Neural progenitor cell (in vitro differentiated cells): Measurements from ENCODE around the gene EIF6. TPM values are rescaled to one million over a fixed set of nuclear protein-coding genes. Genes with fewer than 3 reads are reported as not detected.

Experiments used
- DNase-seq: peaks from one replicate; pipeline ENCODE4 v3.0.0-alpha.2; 2016; ENCODE audit warnings: low spot score
- H2AFZ ChIP-seq: fragments of 200-600 bp; sonication (generic); replicated peaks from 2 replicates; pipeline ENCODE4 v1.6.1; 2016; ENCODE audit warnings: antibody characterized with exemption
- H3F3A ChIP-seq: fragments of 200-600 bp; sonication (generic); 2 replicates; pipeline ENCODE4 v1.6.1; 2016; ENCODE audit warnings: antibody characterized with exemption, low read depth
- H3K27ac ChIP-seq: fragments of 200-600 bp; sonication (generic); 2 replicates; pipeline ENCODE4 v1.5.1; 2016; ENCODE audit warnings: mild to moderate bottlenecking
- H3K27me3 ChIP-seq: fragments of 200-600 bp; sonication (generic); 2 replicates; pipeline ENCODE4 v1.6.1; 2016; ENCODE audit warnings: mild to moderate bottlenecking, moderate library complexity
- H3K36me3 ChIP-seq: fragments of 200-600 bp; sonication (generic); 2 replicates; pipeline ENCODE4 v1.5.1; 2016
- H3K4me1 ChIP-seq: fragments of 200-600 bp; sonication (generic); 2 replicates; pipeline ENCODE4 v1.6.1; 2016; ENCODE audit warnings: mixed run types
- H3K4me2 ChIP-seq: fragments of 200-600 bp; sonication (generic); 2 replicates; pipeline ENCODE4 v1.6.1; 2016
- H3K4me3 ChIP-seq: fragments of 200-600 bp; sonication (generic); 2 replicates; pipeline ENCODE4 v1.5.1; 2016
- H3K79me2 ChIP-seq: fragments of 200-600 bp; sonication (generic); 2 replicates; pipeline ENCODE4 v1.6.1; 2016; ENCODE audit warnings: low read depth
- H3K9ac ChIP-seq: fragments of 200-600 bp; sonication (generic); 2 replicates; pipeline ENCODE4 v1.6.1; 2016
- H3K9me3 ChIP-seq: fragments of 200-600 bp; sonication (generic); 2 replicates; pipeline ENCODE4 v1.5.1; 2016; ENCODE audit warnings: low read depth
- H4K20me1 ChIP-seq: fragments of 200-600 bp; sonication (generic); 2 replicates; pipeline ENCODE4 v1.6.1; 2016; ENCODE audit warnings: low read depth
- H3K27ac Mint-ChIP-seq: 3 replicates; pipeline ENCODE4 v1.8.0; 2021; ENCODE audit warnings: mixed read lengths
- H3K27me3 Mint-ChIP-seq: 2 replicates; pipeline ENCODE4 v1.8.0; 2022; ENCODE audit warnings: low read depth, mild to moderate bottlenecking, inconsistent platforms, moderate library complexity, mixed read lengths; ENCODE audit not compliant: insufficient read depth
- H3K36me3 Mint-ChIP-seq: 3 replicates; pipeline ENCODE4 v1.8.0; 2021; ENCODE audit warnings: mixed read lengths
- H3K4me1 Mint-ChIP-seq: 3 replicates; pipeline ENCODE4 v1.8.0; 2021; ENCODE audit warnings: mixed read lengths
- H3K4me3 Mint-ChIP-seq: 3 replicates; pipeline ENCODE4 v1.8.0; 2021; ENCODE audit warnings: mild to moderate bottlenecking, moderate library complexity, mixed read lengths
- H3K9me3 Mint-ChIP-seq: 3 replicates; pipeline ENCODE4 v1.8.0; 2020; ENCODE audit warnings: mixed read lengths
- EZH2 ChIP-seq: fragments of 200-600 bp; sonication (generic); IDR thresholded peaks from 2 replicates; pipeline ENCODE4 v1.6.1; 2017; ENCODE audit warnings: antibody characterized with exemption, mild to moderate bottlenecking, moderate library complexity
- EZH2phosphoT487 ChIP-seq: fragments of 200-600 bp; sonication (generic); IDR thresholded peaks from 2 replicates; pipeline ENCODE4 v1.6.1; 2017; ENCODE audit warnings: antibody characterized with exemption
- total RNA-seq: library from RNA; depleted of rRNA; stranded (reverse); fragments of >200 nt; gene quantifications from 2 replicates; pipeline ENCODE4 v1.2.3, GENCODE V29; 2015; ENCODE audit warnings: low replicate concordance
- TF ChIP-seq, protein P1 (sequence below): fragments of 200-600 bp; sonication (generic); IDR thresholded peaks from 2 replicates; pipeline ENCODE4 v1.5.1; 2017; ENCODE audit warnings: antibody characterized with exemption, mild to moderate bottlenecking

The EIF6 gene
- total RNA-seq, 1 donor from 2014 or later = 47.5 TPM

DNA sequence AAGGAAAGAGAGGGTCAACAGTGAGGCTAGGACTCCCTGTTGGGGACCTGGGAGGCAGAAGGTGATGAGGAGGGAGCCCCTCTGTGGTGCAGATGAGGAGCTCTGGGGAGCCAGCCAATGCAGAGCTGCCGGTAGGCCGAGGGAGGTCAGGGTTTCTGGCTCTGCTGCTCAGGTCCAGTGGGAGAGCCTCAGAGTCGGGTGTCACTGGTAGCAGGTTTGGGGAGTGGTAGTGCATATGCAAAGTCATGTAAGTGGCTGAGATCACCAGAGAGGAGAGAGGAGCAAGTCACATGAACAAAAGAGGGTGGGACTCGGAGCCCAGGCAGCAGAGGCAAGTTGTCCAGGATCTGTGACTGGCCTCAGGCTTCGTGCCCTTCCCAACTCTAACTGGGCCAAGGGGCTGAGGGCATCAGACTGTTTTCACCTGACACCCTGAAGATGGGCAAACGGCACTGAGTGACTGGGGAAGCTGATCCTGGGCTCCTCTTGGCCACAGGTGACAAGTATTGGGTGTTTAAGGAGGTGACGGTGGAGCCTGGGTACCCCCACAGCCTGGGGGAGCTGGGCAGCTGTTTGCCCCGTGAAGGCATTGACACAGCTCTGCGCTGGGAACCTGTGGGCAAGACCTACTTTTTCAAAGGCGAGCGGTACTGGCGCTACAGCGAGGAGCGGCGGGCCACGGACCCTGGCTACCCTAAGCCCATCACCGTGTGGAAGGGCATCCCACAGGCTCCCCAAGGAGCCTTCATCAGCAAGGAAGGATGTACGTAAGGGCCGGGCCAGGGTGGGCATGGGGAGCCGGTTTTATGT, 13.3 kb downstream of the EIF6 start:
- Mint-ChIP-seq H3K4me3 (no peak overlapping the region), H3K27ac (no peak overlapping the region), H3K27me3 (peaks cover 3% of the 10 kb centered on the region), H3K9me3 (no peaks in the 10 kb centered on the region), H3K36me3 (peaks cover 5% of the 10 kb centered on the region), H3K4me1 (peaks cover 5% of the 10 kb centered on the region)
- no peak overlapping the region for H3K9ac ChIP-seq
- DNase-seq = no peak
- no peaks in the 10 kb centered on the region for H3K79me2 ChIP-seq
- no peak for TF ChIP-seq EZH2phosphoT487
- TF ChIP-seq, protein P1, sequence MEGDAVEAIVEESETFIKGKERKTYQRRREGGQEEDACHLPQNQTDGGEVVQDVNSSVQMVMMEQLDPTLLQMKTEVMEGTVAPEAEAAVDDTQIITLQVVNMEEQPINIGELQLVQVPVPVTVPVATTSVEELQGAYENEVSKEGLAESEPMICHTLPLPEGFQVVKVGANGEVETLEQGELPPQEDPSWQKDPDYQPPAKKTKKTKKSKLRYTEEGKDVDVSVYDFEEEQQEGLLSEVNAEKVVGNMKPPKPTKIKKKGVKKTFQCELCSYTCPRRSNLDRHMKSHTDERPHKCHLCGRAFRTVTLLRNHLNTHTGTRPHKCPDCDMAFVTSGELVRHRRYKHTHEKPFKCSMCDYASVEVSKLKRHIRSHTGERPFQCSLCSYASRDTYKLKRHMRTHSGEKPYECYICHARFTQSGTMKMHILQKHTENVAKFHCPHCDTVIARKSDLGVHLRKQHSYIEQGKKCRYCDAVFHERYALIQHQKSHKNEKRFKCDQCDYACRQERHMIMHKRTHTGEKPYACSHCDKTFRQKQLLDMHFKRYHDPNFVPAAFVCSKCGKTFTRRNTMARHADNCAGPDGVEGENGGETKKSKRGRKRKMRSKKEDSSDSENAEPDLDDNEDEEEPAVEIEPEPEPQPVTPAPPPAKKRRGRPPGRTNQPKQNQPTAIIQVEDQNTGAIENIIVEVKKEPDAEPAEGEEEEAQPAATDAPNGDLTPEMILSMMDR = no peak
- no peak for TF ChIP-seq EZH2
- H3K27ac ChIP-seq = no peak overlapping the region
- no peaks in the 10 kb centered on the region for H3K27me3 ChIP-seq
- peaks cover 11% of the 10 kb centered on the region for H3F3A ChIP-seq
- H3K36me3 ChIP-seq = no peaks in the 10 kb centered on the region
- peaks cover 5% of the 10 kb centered on the region for H3K4me1 ChIP-seq
- no peak overlapping the region for H3K4me3 ChIP-seq
- H2AFZ ChIP-seq = no peak overlapping the region
- H3K4me2 ChIP-seq = no peak overlapping the region
- H3K9me3 ChIP-seq = no peaks in the 10 kb centered on the region
- no peaks in the 10 kb centered on the region for H4K20me1 ChIP-seq

DNA sequence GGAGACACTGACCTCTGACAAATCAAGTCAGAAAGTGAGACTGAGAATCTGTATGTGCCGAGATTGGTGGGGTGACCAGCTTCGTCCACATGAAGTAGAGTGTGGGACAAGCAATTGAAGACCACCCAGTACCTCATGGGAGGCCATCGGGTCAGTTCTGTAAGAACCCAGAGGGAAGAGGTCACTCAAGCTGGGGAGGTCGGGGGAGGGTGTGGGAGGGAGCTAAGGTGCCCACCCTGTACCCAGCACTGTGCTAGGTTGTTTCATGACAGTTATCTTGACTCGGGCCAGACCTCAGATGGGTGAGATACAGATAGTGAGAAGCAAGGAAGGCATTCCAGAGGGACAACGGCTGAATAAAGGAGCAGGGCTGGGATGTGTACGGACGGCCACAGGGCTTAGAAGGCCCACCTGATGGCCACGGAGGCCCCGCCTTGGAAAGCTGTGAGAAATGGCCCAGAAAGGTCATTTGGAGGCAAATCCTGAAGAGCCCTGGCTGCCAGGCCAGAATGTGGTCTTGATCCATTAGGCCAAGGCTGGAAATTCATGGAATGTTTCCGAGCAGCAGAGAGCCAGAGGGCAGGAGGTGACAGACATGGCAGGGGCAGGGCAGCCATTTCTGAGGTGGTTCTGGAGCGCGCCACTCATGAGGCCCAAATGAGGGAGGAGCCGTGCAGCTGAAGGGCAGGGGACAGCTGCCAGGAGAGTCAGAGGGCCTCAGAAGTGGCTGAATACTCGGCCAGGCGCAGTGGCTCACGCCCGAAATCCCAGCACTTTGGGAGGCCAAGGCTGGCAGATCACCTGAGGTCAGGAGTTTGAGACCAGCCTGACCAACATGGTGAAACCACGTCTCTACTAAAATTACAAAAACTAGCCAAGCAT, 14.3 kb downstream of the EIF6 start:
- H3K9me3 ChIP-seq = no peaks in the 10 kb centered on the region
- no peak overlapping the region for H3K4me2 ChIP-seq
- H2AFZ ChIP-seq = no peak overlapping the region
- H3K4me3 ChIP-seq = no peak overlapping the region
- peaks cover 5% of the 10 kb centered on the region for H3K4me1 ChIP-seq
- Mint-ChIP-seq H3K4me1 (peaks cover 5% of the 10 kb centered on the region), H3K27ac (peak overlapping the region; percentile 46), H3K27me3 (peaks cover 2% of the 10 kb centered on the region), H3K4me3 (no peak overlapping the region), H3K9me3 (no peaks in the 10 kb centered on the region), H3K36me3 (peaks cover 5% of the 10 kb centered on the region)
- H3K79me2 ChIP-seq = no peaks in the 10 kb centered on the region
- H3K27me3 ChIP-seq = no peaks in the 10 kb centered on the region
- no peak overlapping the region for H3K9ac ChIP-seq
- H3K27ac ChIP-seq = no peak overlapping the region
- no peak for DNase-seq
- H3K36me3 ChIP-seq = no peaks in the 10 kb centered on the region
- H4K20me1 ChIP-seq = no peaks in the 10 kb centered on the region
- TF ChIP-seq, protein P1 = no peak
- TF ChIP-seq EZH2phosphoT487 (no peak), EZH2 (no peak)
- H3F3A ChIP-seq = peaks cover 11% of the 10 kb centered on the region

DNA sequence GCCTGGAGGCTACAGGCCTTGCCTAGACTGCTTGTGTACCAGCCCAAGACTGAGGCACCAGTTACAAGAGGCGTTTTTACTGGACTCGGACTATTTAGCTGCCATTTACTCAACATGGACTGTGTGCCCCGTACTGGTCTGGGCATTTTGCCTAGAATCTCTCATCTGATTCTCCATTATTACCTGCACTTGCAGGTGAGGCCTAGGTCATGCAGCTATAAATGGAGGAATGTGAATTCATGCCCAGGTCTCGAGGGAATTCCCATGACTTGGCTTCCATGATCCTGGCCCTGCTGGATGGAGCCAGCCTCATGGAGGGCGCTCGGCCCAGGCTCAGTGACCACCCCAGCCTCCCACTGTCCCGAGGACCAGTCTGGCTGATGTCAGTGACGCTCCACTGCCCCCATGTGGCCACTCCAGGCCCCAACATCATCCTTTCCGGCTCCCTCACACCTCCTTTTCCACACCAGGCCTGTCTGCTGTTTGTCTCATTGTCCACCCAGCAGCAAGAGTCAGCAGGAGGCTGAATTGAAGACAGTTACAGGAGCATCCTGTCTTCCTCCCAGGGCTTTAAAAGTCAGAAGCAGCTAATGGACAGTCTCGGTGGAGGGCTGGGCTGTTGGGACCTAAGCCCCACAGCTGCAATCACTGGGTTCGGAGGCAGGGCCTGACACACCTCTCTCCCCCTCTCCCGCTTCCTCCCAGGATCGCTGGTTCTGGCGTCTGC, 15.4 kb downstream of the EIF6 start:
- Histone ChIP-seq H3K27me3 (no peaks in the 10 kb centered on the region), H2AFZ (peak overlapping the region; percentile 54), H3K9me3 (no peaks in the 10 kb centered on the region), H3K4me3 (no peak overlapping the region), H4K20me1 (no peaks in the 10 kb centered on the region), H3K4me1 (peaks cover 10% of the 10 kb centered on the region), H3F3A (peaks cover 13% of the 10 kb centered on the region), H3K27ac (no peak overlapping the region), H3K79me2 (no peaks in the 10 kb centered on the region), H3K9ac (no peak overlapping the region), H3K36me3 (no peaks in the 10 kb centered on the region), H3K4me2 (peak overlapping the region; percentile 29)
- peak overlapping the region; percentile 30 for H3K4me3 Mint-ChIP-seq
- peaks cover 5% of the 10 kb centered on the region for H3K36me3 Mint-ChIP-seq
- H3K9me3 Mint-ChIP-seq = no peaks in the 10 kb centered on the region
- H3K4me1 Mint-ChIP-seq = peaks cover 5% of the 10 kb centered on the region
- H3K27me3 Mint-ChIP-seq = peaks cover 2% of the 10 kb centered on the region
- H3K27ac Mint-ChIP-seq = peak overlapping the region; percentile 79
- DNase-seq = peak; percentile 89
- TF ChIP-seq, protein P1 = peak; percentile 90
- TF ChIP-seq EZH2phosphoT487 (no peak), EZH2 (no peak)
